GM19463 (cell line): ENCODE measurements around the gene ERBB3.

Source experiments
- ATAC-seq: cut with Tn5 transposase; IDR thresholded peaks from one replicate; pipeline ENCODE4 v1.9.1; 2021; ENCODE audit warnings: mild to moderate bottlenecking, moderate library complexity; ENCODE audit not compliant: unreplicated experiment

ERBB3 gene

DNA sequence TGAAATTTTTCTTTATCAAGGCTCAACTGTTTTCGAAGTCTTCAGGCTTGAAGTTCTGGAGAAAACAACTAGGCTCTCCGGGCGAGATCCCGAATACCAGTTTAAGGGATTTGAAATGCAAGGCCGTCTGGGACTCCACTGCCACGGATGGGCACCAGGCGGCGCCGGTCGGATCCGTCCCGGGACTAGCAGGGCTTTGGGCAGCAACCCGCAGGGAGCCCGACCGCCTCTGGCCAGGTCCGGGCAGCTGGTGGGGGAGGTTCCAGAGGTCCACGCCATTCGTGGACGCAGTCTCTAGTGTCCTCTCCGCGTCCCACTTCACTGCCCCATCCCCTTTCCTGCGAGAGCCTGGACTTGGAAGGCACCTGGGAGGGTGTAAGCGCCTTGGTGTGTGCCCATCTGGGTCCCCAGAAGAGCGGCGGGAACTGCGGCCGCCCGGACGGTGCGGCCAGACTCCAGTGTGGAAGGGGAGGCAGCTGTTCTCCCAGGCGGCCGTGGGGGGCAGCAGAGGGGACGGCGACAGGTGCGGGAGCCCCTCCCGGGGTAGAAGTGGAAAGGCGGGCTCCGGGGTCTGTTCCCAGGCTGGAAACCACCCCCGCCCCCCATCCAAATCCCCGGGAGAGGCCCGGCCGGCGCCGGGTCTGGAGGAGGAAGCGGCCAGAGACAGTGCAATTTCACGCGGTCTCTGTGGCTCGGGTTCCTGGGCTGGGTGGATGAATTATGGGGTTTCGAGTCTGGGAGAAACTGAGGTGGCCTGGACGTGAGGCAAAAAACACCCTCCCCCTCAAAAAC lies 838 bp upstream of the ERBB3 start:
- ATAC-seq, result peak; percentile 75

DNA sequence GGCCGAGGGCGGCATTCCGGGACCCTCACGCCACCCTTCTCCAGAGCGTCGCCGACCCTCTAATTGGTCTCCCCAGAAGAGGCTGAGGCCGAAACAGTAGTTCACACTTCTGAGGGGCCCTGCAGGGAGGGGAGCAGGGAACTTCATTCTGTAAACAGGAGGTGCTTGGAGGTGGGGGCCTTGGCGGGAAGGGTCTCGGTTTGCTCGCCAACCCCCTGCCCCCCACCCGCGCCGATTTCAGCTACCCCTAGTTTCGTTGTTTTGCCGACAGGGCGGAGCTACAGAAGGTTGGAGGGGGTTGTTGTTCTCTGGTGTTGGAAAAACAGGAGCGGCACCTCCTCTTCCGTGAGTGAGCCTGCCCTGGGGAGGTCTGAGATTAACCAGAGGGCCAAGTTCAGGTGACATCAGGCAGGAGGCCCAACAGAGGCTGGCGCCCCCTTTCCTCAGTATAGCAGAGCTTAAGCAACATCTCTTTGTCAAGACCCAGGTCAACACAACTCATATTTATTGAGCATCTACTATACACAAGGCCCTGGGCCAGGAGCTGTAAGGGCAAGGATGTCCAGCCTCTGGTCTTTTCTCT lies 682 bp downstream of the ERBB3 start:
- ATAC-seq, result no peak

DNA sequence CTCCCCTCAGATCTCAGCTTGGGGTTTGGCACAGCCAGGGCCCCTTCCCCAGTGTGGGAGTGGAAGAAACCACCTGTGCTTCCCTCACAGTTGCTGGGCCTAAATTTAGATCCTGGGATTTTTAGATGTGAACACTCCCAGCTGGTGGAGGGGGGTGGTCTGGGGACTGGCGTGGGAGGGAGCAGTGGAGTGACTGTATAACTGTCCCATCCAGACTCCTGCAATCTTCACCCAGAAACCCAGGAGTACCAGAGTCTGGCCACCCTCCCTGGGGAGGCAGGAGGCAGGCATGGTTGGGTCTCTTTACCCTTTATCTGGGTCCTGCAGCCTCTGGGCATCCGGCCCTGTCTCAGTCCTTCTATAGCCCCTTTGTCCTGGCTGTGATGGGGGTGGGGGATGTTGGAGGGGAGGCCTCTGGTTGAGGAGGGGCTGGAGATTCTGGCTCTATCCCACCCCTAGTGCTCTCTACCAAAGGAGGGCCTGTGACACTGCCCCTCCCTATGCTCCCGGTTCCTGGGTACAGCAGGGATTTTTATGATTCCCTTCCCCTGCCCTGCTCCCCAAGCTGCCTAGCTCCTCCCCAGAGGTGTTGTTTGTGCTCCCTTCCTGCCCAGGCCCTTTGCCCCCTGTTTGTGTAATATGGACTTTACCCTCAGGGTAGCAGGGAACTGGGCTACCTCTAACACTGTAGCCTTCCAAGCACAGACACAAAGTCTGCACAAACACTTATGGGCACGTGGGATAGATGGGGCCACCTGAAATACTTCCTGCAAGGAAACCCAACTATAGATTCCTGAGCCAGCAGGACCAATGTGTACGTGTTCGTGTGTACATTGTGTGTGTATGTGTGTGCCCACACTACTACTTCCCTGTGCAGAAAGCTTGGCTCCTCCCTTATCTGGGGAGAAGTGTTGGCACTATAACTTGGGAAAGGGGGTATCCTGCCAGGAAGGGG lies 1.7 kb downstream of the ERBB3 start:
- ATAC-seq, result no peak

DNA sequence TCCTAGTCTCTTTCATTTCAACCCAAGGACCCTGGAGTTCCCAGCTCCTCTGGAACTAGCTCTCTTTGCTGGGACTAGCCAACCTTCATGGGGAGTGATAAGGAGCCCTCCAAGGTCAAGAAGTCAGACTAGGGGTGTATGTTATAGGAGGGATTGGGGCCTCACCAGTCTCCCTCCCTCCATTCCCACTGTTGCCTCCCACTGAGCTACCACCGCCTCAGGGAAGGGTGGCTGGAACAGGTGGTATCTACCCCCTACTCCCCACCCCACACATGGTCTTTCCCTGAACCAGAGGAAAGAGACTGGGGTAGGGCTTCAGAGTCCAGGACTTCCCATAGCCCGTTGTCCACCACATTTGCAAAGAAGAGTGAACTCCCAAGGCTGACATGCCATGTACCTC lies 2.4 kb downstream of the ERBB3 start:
- no peak for ATAC-seq

DNA sequence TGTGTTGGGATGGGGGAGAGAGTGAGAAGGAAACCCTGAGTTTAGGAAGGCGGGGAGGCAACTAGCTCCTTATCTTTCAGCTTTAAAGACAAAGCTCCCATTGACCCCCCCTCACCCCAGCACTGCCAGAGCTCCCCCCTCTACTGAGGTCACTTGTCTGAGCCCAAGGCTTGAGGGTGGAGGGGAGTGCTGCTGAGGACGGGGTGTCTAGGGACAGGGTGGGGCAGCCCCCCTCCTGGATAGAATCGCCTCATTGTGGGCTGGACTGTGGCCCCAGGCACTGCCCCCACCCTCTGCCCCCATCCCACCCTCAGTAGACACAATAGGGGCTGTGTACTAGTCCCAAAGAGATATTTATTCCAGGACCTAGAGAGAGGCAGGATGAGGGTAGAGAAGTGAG lies 3.0 kb downstream of the ERBB3 start:
- no peak for ATAC-seq

DNA sequence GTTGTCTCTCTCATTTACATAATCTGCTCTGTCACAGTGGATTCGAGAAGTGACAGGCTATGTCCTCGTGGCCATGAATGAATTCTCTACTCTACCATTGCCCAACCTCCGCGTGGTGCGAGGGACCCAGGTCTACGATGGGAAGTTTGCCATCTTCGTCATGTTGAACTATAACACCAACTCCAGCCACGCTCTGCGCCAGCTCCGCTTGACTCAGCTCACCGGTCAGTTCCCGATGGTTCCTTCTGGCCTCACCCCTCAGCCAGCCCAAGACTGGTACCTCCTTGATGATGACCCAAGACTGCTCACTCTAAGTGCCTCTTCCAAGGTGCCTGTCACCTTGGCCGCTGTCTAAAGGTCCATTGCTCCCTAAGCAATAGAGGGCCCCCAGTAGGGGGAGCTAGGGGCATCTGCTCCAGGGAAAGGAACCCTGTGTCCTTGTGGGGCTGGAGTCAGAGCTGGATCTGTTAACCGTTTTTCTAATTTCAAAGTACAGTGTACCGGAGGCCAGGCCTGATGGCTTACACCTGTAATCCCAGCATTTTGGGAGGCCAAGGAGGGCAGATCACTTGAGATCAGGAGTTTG lies 5.1 kb downstream of the ERBB3 start:
- ATAC-seq, result no peak

DNA sequence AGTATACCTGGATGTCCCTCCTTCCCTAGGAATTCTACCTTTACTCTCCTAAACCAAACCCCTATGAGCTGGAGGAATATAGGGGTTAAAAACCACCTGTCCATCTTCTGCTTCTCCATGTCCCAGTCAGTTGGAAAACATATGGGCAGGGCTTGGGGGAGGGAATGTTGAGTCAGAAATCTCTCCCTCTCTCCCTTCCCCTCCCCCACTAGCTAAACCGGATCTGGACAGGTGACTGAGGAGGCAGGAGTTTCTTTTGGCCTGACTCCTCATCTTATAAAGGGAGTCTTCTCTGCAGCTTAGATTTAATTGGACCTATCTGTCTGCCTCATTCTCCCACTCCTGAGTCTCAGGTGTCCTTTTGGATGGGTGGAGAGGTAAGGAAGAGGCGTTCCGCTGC lies 6.1 kb downstream of the ERBB3 start:
- ATAC-seq, result no peak

DNA sequence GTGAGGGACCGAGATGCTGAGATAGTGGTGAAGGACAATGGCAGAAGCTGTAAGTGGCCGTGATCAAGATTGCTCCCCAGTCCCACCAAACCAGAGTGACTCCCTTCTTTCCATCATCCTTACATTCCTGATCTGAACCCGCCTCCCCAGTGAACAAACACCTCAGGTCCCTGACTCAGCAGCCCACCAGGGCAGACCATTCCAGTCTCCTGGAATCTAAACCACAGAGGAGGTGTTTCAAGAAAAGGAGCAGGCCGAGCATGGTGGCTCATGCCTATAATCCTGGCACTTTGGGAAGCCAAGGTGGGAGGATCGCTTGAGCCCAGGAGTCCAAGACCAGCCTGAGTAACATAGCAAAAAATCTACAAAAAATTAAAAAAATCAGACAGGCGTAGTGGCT lies 6.6 kb downstream of the ERBB3 start:
- ATAC-seq, result no peak

DNA sequence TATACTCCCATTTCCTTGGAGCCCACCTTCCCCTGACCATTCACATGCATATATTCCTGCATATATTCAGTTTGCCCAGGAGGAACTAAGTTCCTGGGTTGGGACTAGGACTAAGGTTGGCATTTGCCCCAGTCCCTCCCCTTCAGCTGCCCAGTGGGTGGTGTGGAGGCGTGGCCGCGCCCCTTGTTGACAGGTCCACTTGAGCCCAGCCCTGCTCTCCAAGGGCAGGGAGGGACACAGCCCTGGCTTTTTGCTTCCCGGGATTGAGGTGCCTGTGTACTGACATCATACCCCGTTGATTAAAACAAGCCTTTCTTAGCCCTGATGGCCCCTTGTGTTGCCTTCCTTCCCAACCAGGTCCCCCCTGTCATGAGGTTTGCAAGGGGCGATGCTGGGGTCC lies 7.3 kb downstream of the ERBB3 start:
- ATAC-seq, result no peak

DNA sequence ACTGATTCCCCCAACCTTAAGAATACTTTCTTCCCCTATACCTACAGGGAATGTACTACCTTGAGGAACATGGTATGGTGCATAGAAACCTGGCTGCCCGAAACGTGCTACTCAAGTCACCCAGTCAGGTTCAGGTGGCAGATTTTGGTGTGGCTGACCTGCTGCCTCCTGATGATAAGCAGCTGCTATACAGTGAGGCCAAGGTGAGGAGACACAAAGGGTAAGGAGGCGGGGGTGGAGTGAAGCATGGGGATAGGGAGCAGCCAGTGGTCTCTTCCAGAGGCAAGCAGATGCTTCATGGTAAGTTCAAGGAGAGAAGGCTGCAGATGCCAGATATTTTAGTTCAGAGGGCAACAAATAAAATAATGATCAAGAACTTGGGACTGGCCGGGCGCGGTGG lies 17.8 kb downstream of the ERBB3 start:
- ATAC-seq, result no peak

DNA sequence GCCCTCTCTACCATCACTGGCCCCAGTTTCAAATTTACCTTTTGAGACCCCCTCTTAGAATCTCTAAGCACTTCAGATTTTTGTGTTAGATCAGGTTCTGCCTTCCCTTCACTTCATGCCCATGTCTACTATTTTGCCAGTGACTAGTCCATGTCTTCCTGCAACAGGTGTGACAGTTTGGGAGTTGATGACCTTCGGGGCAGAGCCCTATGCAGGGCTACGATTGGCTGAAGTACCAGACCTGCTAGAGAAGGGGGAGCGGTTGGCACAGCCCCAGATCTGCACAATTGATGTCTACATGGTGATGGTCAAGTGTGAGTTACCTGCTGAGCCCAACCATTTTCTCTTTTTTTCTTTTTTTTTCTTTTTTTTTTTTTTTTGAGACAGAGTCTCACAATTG lies 18.6 kb downstream of the ERBB3 start:
- ATAC-seq, result no peak

DNA sequence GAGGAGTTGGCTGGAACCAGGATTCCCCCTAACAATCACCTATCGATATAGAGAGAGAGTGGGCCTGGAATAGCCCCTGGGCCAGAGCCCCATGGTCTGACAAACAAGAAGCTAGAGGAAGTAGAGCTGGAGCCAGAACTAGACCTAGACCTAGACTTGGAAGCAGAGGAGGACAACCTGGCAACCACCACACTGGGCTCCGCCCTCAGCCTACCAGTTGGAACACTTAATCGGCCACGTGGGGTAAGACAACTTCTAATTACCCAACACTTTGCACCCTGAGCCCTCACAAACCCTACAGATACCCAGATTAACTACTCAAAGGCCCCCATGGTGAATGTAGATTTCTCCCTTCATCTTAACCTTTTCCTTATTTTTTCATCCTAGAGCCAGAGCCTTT lies 19.8 kb downstream of the ERBB3 start:
- ATAC-seq, result no peak

DNA sequence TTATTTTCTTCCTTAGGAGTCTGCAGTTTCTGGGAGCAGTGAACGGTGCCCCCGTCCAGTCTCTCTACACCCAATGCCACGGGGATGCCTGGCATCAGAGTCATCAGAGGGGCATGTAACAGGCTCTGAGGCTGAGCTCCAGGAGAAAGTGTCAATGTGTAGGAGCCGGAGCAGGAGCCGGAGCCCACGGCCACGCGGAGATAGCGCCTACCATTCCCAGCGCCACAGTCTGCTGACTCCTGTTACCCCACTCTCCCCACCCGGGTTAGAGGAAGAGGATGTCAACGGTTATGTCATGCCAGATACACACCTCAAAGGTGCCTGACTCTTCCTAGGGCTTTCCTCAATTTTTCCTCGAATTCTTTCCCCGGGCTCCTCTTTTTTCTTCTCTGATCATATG lies 21.1 kb downstream of the ERBB3 start:
- ATAC-seq, result no peak

DNA sequence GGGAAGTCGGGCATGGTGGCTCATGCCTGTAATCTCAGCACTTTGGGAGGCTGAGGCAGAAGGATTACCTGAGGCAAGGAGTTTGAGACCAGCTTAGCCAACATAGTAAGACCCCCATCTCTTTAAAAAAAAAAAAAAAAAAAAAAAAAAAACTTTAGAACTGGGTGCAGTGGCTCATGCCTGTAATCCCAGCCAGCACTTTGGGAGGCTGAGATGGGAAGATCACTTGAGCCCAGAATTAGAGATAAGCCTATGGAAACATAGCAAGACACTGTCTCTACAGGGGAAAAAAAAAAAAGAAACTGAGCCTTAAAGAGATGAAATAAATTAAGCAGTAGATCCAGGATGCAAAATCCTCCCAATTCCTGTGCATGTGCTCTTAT lies 22.7 kb downstream of the ERBB3 start:
- no peak for ATAC-seq

DNA sequence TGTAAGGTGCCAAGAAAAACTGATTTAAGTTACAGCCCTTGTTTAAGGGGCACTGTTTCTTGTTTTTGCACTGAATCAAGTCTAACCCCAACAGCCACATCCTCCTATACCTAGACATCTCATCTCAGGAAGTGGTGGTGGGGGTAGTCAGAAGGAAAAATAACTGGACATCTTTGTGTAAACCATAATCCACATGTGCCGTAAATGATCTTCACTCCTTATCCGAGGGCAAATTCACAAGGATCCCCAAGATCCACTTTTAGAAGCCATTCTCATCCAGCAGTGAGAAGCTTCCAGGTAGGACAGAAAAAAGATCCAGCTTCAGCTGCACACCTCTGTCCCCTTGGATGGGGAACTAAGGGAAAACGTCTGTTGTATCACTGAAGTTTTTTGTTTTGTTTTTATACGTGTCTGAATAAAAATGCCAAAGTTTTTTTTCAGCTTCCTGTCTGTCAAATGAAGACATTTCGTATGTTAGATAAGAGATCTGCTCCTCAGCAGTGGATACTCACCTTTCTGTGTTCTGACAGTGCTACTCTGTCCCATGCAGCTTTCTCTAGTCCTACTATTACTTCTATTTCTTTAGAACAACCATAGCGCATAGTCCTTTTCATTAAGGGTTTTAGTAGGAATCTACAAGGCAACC lies 23.2 kb downstream of the ERBB3 start:
- no peak for ATAC-seq

DNA sequence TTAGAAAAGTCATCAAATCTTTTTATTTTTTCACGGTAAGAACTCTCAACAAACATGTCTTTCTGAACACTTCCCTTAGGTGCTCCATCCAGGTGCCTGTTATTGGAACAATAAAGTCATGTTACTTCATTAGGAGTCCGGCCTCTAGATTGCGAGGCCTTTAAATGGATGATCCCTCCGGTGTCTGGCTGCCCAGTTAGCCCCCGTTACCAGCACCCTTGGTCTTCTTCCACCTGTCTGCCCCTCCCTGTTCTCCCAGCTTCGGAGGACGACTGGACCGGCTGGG lies 23.8 kb downstream of the ERBB3 start:
- ATAC-seq, result no peak

DNA sequence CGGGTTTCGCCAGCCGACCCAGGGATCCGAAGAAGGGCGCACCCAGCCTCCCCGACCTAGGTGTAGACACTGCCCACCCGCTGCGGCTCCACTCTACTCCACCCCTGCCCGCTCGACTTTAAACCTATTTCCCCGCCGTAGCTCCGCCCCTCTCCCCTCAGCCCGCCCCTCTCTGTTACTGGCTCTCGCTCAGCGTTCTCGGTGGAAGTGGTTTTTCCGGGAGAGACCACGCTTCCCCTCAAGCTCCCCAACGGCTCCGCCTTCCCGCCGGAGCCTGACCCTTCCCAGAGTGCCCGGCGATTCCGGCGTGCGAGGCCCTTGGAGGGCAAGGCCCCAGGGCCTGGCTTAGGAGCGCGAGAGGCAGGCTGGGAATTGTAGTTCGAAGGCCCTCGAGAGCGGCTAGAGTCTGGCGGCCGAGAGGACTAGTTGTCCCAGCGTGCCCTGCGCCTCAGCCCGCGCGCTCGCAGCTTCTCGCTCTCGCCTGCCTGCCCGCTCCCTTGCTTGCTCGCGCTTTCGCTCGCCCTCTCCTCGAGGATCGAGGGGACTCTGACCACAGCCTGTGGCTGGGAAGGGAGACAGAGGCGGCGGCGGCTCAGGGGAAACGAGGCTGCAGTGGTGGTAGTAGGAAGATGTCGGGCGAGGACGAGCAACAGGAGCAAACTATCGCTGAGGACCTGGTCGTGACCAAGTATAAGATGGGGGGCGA lies 24.3 kb downstream of the ERBB3 start, which contains the start of gene PA2G4:
Gene PA2G4 (plus strand): TSS at position 451 of the 706 bp plus-strand sequence. CDS start 179 bp downstream, at position 630.
- ATAC-seq, result peak; percentile 95

DNA sequence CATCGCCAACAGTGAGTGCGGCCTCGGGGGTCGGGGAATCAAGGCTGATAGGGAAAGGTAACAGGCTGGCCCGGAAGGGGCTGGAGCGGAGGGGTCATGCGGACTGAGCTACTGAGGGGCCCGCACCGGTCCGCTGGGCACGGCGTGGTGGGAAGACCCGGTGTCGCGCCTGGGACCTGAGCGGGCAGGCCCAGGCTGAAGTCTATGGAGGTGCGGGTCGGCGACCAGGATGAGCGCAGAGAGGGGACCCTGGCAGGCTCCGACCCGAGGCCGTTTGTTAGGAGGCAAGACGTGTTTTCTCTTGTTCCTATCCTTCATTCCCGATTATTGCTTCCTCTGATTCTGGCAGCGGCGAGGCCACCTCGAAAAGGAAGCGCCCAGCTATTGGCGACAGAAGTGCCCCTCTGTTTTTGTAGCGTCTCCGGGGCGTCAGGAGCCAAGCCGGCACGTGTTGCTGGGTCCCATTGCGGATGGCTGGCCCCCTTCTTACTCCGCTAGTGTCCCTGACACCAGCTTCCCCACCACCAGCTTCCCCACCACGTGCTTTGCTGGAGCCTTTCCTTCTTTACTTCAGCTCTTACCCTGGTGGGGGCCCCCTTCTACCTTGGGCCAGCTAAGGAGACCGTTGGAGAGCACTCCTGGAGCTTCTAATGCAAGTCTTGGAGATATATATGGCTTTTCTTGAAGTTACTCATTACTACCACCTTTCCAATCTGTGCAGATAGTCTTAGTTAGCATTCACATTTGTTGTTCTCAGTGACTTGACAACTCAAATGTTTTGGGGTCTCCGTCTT lies 25.0 kb downstream of the ERBB3 start:
- ATAC-seq, result peak; percentile 4

DNA sequence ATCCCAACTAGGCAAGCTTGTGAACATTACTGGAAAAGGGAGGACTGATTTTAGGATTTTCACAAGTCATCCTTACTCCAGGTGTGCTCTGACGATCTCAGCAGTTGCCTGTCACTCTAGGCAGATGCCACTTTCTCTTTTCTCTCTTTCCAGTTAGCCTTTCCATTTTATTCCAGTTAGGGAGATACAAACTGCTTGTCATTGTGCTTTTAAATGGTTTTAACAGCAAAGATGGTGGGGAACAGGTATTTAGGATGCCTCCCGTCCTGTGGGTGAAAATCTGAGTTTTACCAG lies 25.6 kb downstream of the ERBB3 start:
- no peak for ATAC-seq

DNA sequence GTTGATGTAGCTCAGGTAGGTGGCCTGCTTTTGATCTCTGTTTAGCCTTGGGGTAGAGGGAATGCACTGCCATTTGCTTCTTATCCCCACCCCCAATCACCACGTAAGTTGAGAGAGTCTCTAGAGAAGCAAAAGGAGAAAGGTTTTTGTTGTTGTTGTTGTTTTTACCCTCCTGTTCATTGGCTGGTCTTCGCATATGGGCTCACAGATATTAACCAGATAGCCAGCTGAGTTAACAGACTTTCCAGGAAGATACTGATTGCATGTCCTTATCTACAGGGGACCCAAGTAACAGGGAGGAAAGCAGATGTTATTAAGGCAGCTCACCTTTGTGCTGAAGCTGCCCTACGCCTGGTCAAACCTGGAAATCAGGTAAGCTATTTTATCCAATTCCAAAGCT lies 27.3 kb downstream of the ERBB3 start:
- ATAC-seq, result no peak
